GM12878 (cell line): ENCODE data around the gene DISC1. TPM values are rescaled to one million over a fixed set of nuclear protein-coding genes. Genes with fewer than 3 reads are reported as not detected.

Experiments used
- ATAC-seq: fragments of 200-7000 bp; cut with Tn5 transposase; 3 replicates; pipeline ENCODE4 v1.9.1; 2020; ENCODE audit warnings: mild to moderate bottlenecking, moderate library complexity
- BruUV-seq: library from RNA; stranded (reverse); fragments of 400-500 nt; replicated peaks from 2 replicates; lab custom pipeline; 2021; lab: Mats Ljungman, UMichigan
- CTCF ChIA-PET: fragments of 300-600 bp; sonication (Branson Sonifier 250); formaldehyde crosslinking; extraction: SDS; loops from one replicate; lab custom pipeline; 2021; ENCODE audit warnings: inconsistent platforms; lab: Yijun Ruan, JAX
- POLR2A ChIA-PET: fragments of 350-600 bp; formaldehyde crosslinking; extraction: SDS; loops from one replicate; lab custom pipeline; 2021; ENCODE audit warnings: inconsistent platforms; lab: Charles Lee
- RAD21 ChIA-PET: fragments of 300-600 bp; sonication (Branson Sonifier 250); formaldehyde crosslinking; loops from one replicate; lab custom pipeline; 2023; ENCODE audit warnings: antibody characterized with exemption; ENCODE audit not compliant: unreplicated experiment; lab: Charles Lee
- SMC1A ChIA-PET: fragments of 300-600 bp; sonication (Branson Sonifier 250); formaldehyde crosslinking; loops from one replicate; lab custom pipeline; 2023; ENCODE audit not compliant: unreplicated experiment, uncharacterized antibody; lab: Charles Lee
- DNase-seq: peaks from one replicate; pipeline ENCODE4 v3.0.0-alpha.2; 2011; ENCODE audit warnings: low read depth, low spot score
- FAIRE-seq: peaks from 3 replicates; lab custom pipeline; 2011; peaks lifted over from hg19 to GRCh38; lab: Jason Lieb, UNC
- H2AFZ ChIP-seq: 2 replicates; pipeline ENCODE4 v1.6.0; 2011; ENCODE audit warnings: low read depth, low read length, control low read depth; ENCODE audit not compliant: control insufficient read depth
- H3K27ac ChIP-seq: 2 replicates; pipeline ENCODE4 v1.5.1; 2011; ENCODE audit warnings: control low read depth; ENCODE audit not compliant: control insufficient read depth, insufficient read depth
- H3K27me3 ChIP-seq, 2 experiments: replicated peaks in 1 of 2; 2 replicates each; pipeline versions ENCODE4 v1.6.0 to v1.6.1; 2011; ENCODE audit warnings: low read length in 1 of 2; ENCODE audit not compliant: control insufficient read depth in 2 of 2, insufficient read depth in 2 of 2
- H3K36me3 ChIP-seq, 2 experiments: 2 replicates each; pipeline ENCODE4 v1.5.1; 2011; ENCODE audit warnings: low read length in 1 of 2; ENCODE audit not compliant: control insufficient read depth in 2 of 2, insufficient read depth in 2 of 2
- H3K4me1 ChIP-seq: 2 replicates; pipeline ENCODE4 v1.6.1; 2011; ENCODE audit warnings: mild to moderate bottlenecking, low read length, moderate library complexity, mixed read lengths; ENCODE audit not compliant: control insufficient read depth, insufficient read depth
- H3K4me2 ChIP-seq: 2 replicates; pipeline ENCODE4 v1.6.0; 2011; ENCODE audit warnings: control low read depth; ENCODE audit not compliant: control insufficient read depth, insufficient read depth
- H3K4me3 ChIP-seq: fragments of 200-600 bp; sonication (generic); 2 replicates; pipeline ENCODE4 v1.5.1; 2016
- H3K79me2 ChIP-seq: 2 replicates; pipeline ENCODE4 v1.6.0; 2011; ENCODE audit warnings: low read length; ENCODE audit not compliant: control insufficient read depth, insufficient read depth
- H3K9ac ChIP-seq: 2 replicates; pipeline ENCODE4 v1.8.0; 2011; ENCODE audit warnings: low read length, control low read depth, mixed read lengths; ENCODE audit not compliant: control insufficient read depth, insufficient read depth
- H3K9me3 ChIP-seq: replicated peaks from 3 replicates; pipeline ENCODE4 v1.5.1; 2011; ENCODE audit warnings: mild to moderate bottlenecking, low read length; ENCODE audit not compliant: control insufficient read depth, insufficient read depth
- H4K20me1 ChIP-seq: 2 replicates; pipeline ENCODE4 v1.6.0; 2011; ENCODE audit not compliant: control insufficient read depth, insufficient read depth
- HDAC6 ChIP-seq: fragments of 200-600 bp; sonication (generic); IDR thresholded peaks from one replicate; pipeline ENCODE4 v1.8.0; 2017; ENCODE audit warnings: antibody characterized with exemption; ENCODE audit not compliant: unreplicated experiment
- MYB ChIP-seq: fragments of 150-350 bp; IDR thresholded peaks from 2 replicates; pipeline ENCODE4 v1.6.1; 2014; ENCODE audit warnings: mild to moderate bottlenecking, low read depth, low read length, borderline replicate concordance
- NR2C1 ChIP-seq: fragments of 450-650 bp; IDR thresholded peaks from 2 replicates; pipeline ENCODE4 v1.6.1; 2017; ENCODE audit warnings: antibody characterized with exemption, mild to moderate bottlenecking, moderate library complexity
- NR2F1 ChIP-seq: fragments of 450-650 bp; conservative IDR thresholded peaks from 2 replicates; pipeline ENCODE4 v1.6.1; 2017; ENCODE audit warnings: mild to moderate bottlenecking
- POLR2AphosphoS2 ChIP-seq: IDR thresholded peaks from 2 replicates; pipeline ENCODE4 v1.6.1; 2011; ENCODE audit warnings: low read depth, mild to moderate bottlenecking, low read length, improper control_type of control experiment, moderate library complexity
- POLR2AphosphoS5 ChIP-seq: IDR thresholded peaks from 2 replicates; pipeline ENCODE4 v1.6.1; 2011; ENCODE audit warnings: mild to moderate bottlenecking, low read length, inconsistent platforms
- SMAD5 ChIP-seq: IDR thresholded peaks from 2 replicates; pipeline ENCODE4 v1.6.1; 2016; ENCODE audit warnings: antibody characterized with exemption, low read depth
- SPI1 ChIP-seq: IDR thresholded peaks from 2 replicates; pipeline ENCODE4 v1.6.1; 2011; ENCODE audit warnings: low read depth, mild to moderate bottlenecking, low read length, moderate library complexity, borderline replicate concordance; ENCODE audit not compliant: insufficient read depth
- YY1 ChIP-seq: IDR thresholded peaks from 2 replicates; pipeline ENCODE4 v1.6.1; 2011; ENCODE audit warnings: low read depth, mild to moderate bottlenecking, low read length
- WGBS: methylation state at CpG from one replicate; pipeline ENCODE4 v1.1.6; 2016; ENCODE audit warnings: low lambda C conversion rate; ENCODE audit not compliant: insufficient replicate concordance, insufficient coverage; ENCODE audit errors: missing lambda C conversion rate; 5-methylcytosine and 5-hydroxymethylcytosine counted together
- in situ Hi-C: fragments of 300-500 bp; cut with MboI; formaldehyde crosslinking; loops from 9 replicates; pipeline ENCODE4 v1.14.3; 2018; ENCODE audit warnings: mixed read lengths
- intact Hi-C: fragments of 100-400 bp; cut with micrococcal nuclease; formaldehyde crosslinking; loops from one replicate; pipeline ENCODE4 v1.14.2; 2022; ENCODE audit not compliant: unreplicated experiment
- polyA plus RNA-seq, 11 experiments: library from polyadenylated mRNA; depleted of rRNA in 4 of 11; unstranded in 6 of 11; stranded (reverse) in 5 of 11; fragments of >200 nt; fragmentation: Nextera tagmentation in 4 of 11; fragmentation: Illumina TruSeq in 1 of 11; extraction: Ambion mirVana in 4 of 11; extraction: Trizol in 1 of 11; gene quantifications; 1 replicate in 1 of 11; 2 replicates in 10 of 11; pipeline versions ENCODE4 v1.2.1 to v1.2.3, GENCODE V29; 2011 to 2016; ENCODE audit warnings: inconsistent platforms in 2 of 11, missing spikeins in 2 of 11, low read depth in 1 of 11
- total RNA-seq, 4 experiments: library from RNA; depleted of rRNA in 3 of 4; stranded (reverse); fragments of >200 nt in 3 of 4; fragmentation: Illumina TruSeq in 1 of 4; extraction: Trizol in 1 of 4; gene quantifications; 2 replicates each; pipeline versions ENCODE4 v1.2.1 to v1.2.3, GENCODE V29; 2013 to 2021
- TF ChIP-seq, protein P1 (sequence below): IDR thresholded peaks from 2 replicates; pipeline ENCODE4 v1.6.1; 2012; ENCODE audit warnings: low read depth, low read length, improper control_type of control experiment
- TF ChIP-seq, protein P2 (sequence below): fragments of 450-650 bp; IDR thresholded peaks from 2 replicates; pipeline ENCODE4 v1.6.1; 2018; ENCODE audit warnings: mild to moderate bottlenecking, low read depth, moderate library complexity; ENCODE audit not compliant: partially characterized antibody

The DISC1 gene
- total and polyA plus RNA-seq, 10 of the 15 experiments (the other 5 are each of a cell fraction or from before 2014, with no cell fraction given) = 0.05 to 0.72 (median 0.19) TPM; not detected in 1

DNA sequence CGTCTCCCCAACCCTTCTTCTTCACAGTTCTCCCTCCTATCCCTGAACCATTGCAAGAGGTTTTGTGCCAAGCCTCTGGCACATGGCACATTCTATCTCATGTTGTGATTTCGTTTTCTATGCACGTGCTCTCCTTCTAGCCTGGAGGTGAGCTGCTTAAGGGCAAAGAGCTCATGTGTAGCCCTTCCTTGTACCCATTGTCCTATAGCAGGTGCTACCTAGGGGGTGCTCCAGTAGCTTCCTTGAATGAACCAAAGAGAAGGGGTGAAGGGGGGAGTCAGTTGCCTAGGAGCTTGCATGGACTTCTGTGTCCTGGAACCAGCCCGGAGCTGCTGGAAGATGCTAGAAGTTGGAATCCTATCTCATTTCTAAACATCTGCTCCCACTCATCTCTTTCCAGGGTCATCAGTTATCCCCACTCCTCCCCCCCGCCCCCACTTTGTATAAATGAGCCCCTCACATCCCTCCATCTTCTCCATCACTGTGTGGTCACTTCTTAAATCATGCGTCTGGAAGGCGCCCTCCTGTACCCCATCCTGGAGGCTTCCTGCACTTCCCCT lies 535 bp upstream of the DISC1 start:
- H3K4me2 ChIP-seq = peak overlapping the region; percentile 100; the same call in 1 of the 2 replicates
- in situ Hi-C loops (no loop called here), intact Hi-C loops (no loop called here)
- ChIA-PET SMC1A (no interaction called here), POLR2A (no interaction called here), RAD21 (no interaction called here), CTCF (no interaction called here)
- H3K79me2 ChIP-seq = no peaks in the 10 kb centered on the region
- H3K4me1 ChIP-seq = peaks cover 6% of the 10 kb centered on the region; the same call in 1 of the 2 replicates
- BruUV-seq = no TSS peak
- no peak overlapping the region for H3K27ac ChIP-seq
- no peak for TF ChIP-seq SMAD5
- no peak for TF ChIP-seq HDAC6
- no peak for TF ChIP-seq POLR2AphosphoS5
- TF ChIP-seq NR2C1 = no peak
- TF ChIP-seq POLR2AphosphoS2 = no peak
- TF ChIP-seq, protein P1, sequence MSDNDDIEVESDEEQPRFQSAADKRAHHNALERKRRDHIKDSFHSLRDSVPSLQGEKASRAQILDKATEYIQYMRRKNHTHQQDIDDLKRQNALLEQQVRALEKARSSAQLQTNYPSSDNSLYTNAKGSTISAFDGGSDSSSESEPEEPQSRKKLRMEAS = no peak
- no peak for TF ChIP-seq YY1
- no peak for TF ChIP-seq NR2F1
- no peak for TF ChIP-seq SPI1
- no peak for TF ChIP-seq MYB
- TF ChIP-seq, protein P2, sequence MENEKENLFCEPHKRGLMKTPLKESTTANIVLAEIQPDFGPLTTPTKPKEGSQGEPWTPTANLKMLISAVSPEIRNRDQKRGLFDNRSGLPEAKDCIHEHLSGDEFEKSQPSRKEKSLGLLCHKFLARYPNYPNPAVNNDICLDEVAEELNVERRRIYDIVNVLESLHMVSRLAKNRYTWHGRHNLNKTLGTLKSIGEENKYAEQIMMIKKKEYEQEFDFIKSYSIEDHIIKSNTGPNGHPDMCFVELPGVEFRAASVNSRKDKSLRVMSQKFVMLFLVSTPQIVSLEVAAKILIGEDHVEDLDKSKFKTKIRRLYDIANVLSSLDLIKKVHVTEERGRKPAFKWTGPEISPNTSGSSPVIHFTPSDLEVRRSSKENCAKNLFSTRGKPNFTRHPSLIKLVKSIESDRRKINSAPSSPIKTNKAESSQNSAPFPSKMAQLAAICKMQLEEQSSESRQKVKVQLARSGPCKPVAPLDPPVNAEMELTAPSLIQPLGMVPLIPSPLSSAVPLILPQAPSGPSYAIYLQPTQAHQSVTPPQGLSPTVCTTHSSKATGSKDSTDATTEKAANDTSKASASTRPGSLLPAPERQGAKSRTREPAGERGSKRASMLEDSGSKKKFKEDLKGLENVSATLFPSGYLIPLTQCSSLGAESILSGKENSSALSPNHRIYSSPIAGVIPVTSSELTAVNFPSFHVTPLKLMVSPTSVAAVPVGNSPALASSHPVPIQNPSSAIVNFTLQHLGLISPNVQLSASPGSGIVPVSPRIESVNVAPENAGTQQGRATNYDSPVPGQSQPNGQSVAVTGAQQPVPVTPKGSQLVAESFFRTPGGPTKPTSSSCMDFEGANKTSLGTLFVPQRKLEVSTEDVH = no peak
- H3K9ac ChIP-seq = no peak overlapping the region
- peak overlapping the region; percentile 18; the same call in 1 of the 2 replicates for H2AFZ ChIP-seq
- no peaks in the 10 kb centered on the region for H4K20me1 ChIP-seq
- ATAC-seq = no peak; the same call in 1 of the 3 replicates
- FAIRE-seq = no peak
- peak overlapping the region; percentile 77 for H3K4me3 ChIP-seq
- no peak for DNase-seq
- no peaks in the 10 kb centered on the region for H3K36me3 ChIP-seq
- peaks cover 2 to 5% of the 10 kb centered on the region in 2 experiments; a peak in 3 of 4 replicates for H3K27me3 ChIP-seq
- 28% methylated on average over 6 of the region's 7 CpGs for WGBS
- H3K9me3 ChIP-seq = no peaks in the 10 kb centered on the region
